HepG2 (cell line): ENCODE measurements around the gene FLYWCH1. TPM values are rescaled to one million over a fixed set of nuclear protein-coding genes. Genes with fewer than 3 reads are reported as not detected.

Experiments used
- ADNP ChIP-seq: sonication (generic); formaldehyde crosslinking; IDR thresholded peaks from 2 replicates; pipeline ENCODE4 v1.4.0; 2020; ENCODE audit warnings: missing genetic modification reagents
- CENPX ChIP-seq: sonication (generic); formaldehyde crosslinking; IDR thresholded peaks from 2 replicates; pipeline ENCODE4 v1.9.0; 2021; ENCODE audit warnings: mild to moderate bottlenecking, missing genetic modification reagents, moderate library complexity
- JUND ChIP-seq: sonication (generic); formaldehyde crosslinking; IDR thresholded peaks from 2 replicates; pipeline ENCODE4 v1.8.0; 2022; ENCODE audit warnings: mild to moderate bottlenecking, missing genetic modification reagents
- KDM5B ChIP-seq: sonication (generic); formaldehyde crosslinking; IDR thresholded peaks from 2 replicates; pipeline ENCODE4 v1.4.0; 2020; ENCODE audit warnings: missing genetic modification reagents, mild to moderate bottlenecking, borderline replicate concordance
- MED1 ChIP-seq: sonication (generic); formaldehyde crosslinking; IDR thresholded peaks from 2 replicates; pipeline ENCODE4 v1.4.0; 2020; ENCODE audit warnings: missing genetic modification reagents
- MYC ChIP-seq: sonication (generic); formaldehyde crosslinking; IDR thresholded peaks from 2 replicates; pipeline ENCODE4 v1.9.0; 2021; ENCODE audit warnings: missing genetic modification reagents, borderline replicate concordance
- NR2F1 ChIP-seq, 2 experiments: fragments of 450-650 bp in 1 of 2; formaldehyde crosslinking in 1 of 2; IDR thresholded peaks; 2 replicates each; pipeline versions ENCODE4 v1.5.0 to v1.6.1; 2016 to 2020; ENCODE audit warnings: mild to moderate bottlenecking in 1 of 2, missing compliant biosample characterization in 1 of 2, missing genetic modification reagents in 1 of 2, moderate library complexity in 1 of 2
- PLRG1 ChIP-seq: fragments of 450-650 bp; conservative IDR thresholded peaks from 2 replicates; pipeline ENCODE4 v1.6.1; 2016
- POLR2A ChIP-seq, 2 experiments: IDR thresholded peaks; 2 replicates each; pipeline ENCODE4 v1.6.1; 2011; ENCODE audit warnings: low read depth in 2 of 2, low read length in 2 of 2, mild to moderate bottlenecking in 1 of 2, moderate library complexity in 1 of 2; ENCODE audit not compliant: insufficient read depth in 1 of 2
- POLR2G ChIP-seq: fragments of 200-400 bp; formaldehyde crosslinking; IDR thresholded peaks from 2 replicates; pipeline ENCODE4 v1.6.1; 2018; ENCODE audit warnings: mild to moderate bottlenecking, low read depth, low read length, moderate library complexity
- SMYD3 ChIP-seq: sonication (generic); formaldehyde crosslinking; IDR thresholded peaks from 2 replicates; pipeline ENCODE4 v1.8.1; 2023; ENCODE audit warnings: mild to moderate bottlenecking, missing genetic modification reagents
- SP2 ChIP-seq: sonication (generic); formaldehyde crosslinking; IDR thresholded peaks from 2 replicates; pipeline ENCODE4 v1.5.1; 2020; ENCODE audit warnings: mild to moderate bottlenecking, missing genetic modification reagents
- SRY ChIP-seq: sonication (generic); formaldehyde crosslinking; IDR thresholded peaks from 2 replicates; pipeline ENCODE4 v1.8.0; 2022; ENCODE audit warnings: mild to moderate bottlenecking, missing genetic modification reagents
- XBP1 ChIP-seq: sonication (generic); formaldehyde crosslinking; IDR thresholded peaks from 2 replicates; pipeline ENCODE4 v1.5.0; 2020; ENCODE audit warnings: missing genetic modification reagents
- ZBTB38 ChIP-seq: sonication (generic); formaldehyde crosslinking; IDR thresholded peaks from 2 replicates; pipeline ENCODE4 v1.5.1; 2020; ENCODE audit warnings: mild to moderate bottlenecking, missing genetic modification reagents
- ZFP82 ChIP-seq: sonication (generic); formaldehyde crosslinking; IDR thresholded peaks from 2 replicates; pipeline ENCODE4 v1.5.1; 2020; ENCODE audit warnings: mild to moderate bottlenecking, missing genetic modification reagents, borderline replicate concordance
- ZMYM3 ChIP-seq: sonication (generic); formaldehyde crosslinking; IDR thresholded peaks from 2 replicates; pipeline ENCODE4 v1.5.1; 2020; ENCODE audit warnings: mild to moderate bottlenecking, missing genetic modification reagents
- ZNF121 ChIP-seq: sonication (generic); formaldehyde crosslinking; IDR thresholded peaks from 2 replicates; pipeline ENCODE4 v1.5.0; 2020; ENCODE audit warnings: mild to moderate bottlenecking, missing genetic modification reagents
- ZNF180 ChIP-seq: sonication (generic); formaldehyde crosslinking; IDR thresholded peaks from 2 replicates; pipeline ENCODE4 v1.4.0; 2020; ENCODE audit warnings: low read depth, missing genetic modification reagents, borderline replicate concordance
- ZNF317 ChIP-seq: sonication (generic); formaldehyde crosslinking; IDR thresholded peaks from 2 replicates; pipeline ENCODE4 v1.5.0; 2020; ENCODE audit warnings: mild to moderate bottlenecking, missing genetic modification reagents
- ZNF335 ChIP-seq: sonication (generic); formaldehyde crosslinking; IDR thresholded peaks from 2 replicates; pipeline ENCODE4 v1.4.0; 2020; ENCODE audit warnings: missing genetic modification reagents
- ZNF343 ChIP-seq: sonication (generic); formaldehyde crosslinking; IDR thresholded peaks from 2 replicates; pipeline ENCODE4 v1.4.0; 2020; ENCODE audit warnings: mild to moderate bottlenecking, missing genetic modification reagents
- ZNF75D ChIP-seq: sonication (generic); formaldehyde crosslinking; IDR thresholded peaks from 2 replicates; pipeline ENCODE4 v1.8.1; 2023; ENCODE audit warnings: missing genetic modification reagents, mild to moderate bottlenecking, borderline replicate concordance
- ZNF781 ChIP-seq: sonication (generic); formaldehyde crosslinking; IDR thresholded peaks from 2 replicates; pipeline ENCODE4 v1.5.1; 2020; ENCODE audit warnings: borderline replicate concordance, mild to moderate bottlenecking, missing genetic modification reagents; ENCODE audit errors: not compliant biosample characterization
- polyA plus RNA-seq, 8 experiments: library from polyadenylated mRNA; depleted of rRNA in 3 of 8; stranded (reverse) in 7 of 8; unstranded in 1 of 8; fragments of >200 nt; fragmentation: Illumina TruSeq in 4 of 8; extraction: Trizol in 4 of 8; gene quantifications; 2 replicates each; pipeline versions ENCODE4 v1.2.1 to v1.2.3, GENCODE V29; 2011 to 2016; ENCODE audit warnings: low read depth in 4 of 8, missing spikeins in 1 of 8, mixed read lengths in 1 of 8; ENCODE audit not compliant: insufficient read depth in 1 of 8
- total RNA-seq, 5 experiments: library from RNA; depleted of rRNA; stranded (reverse); fragments of >200 nt; fragmentation: Illumina TruSeq; extraction: Trizol; gene quantifications; 2 replicates each; pipeline ENCODE4 v1.2.3, GENCODE V29; 2016; ENCODE audit warnings: low read depth in 1 of 5
- TF ChIP-seq, protein P1 (sequence below): sonication (generic); formaldehyde crosslinking; IDR thresholded peaks from 2 replicates; pipeline ENCODE4 v1.5.0; 2020; ENCODE audit warnings: mild to moderate bottlenecking, missing genetic modification reagents
- TF ChIP-seq, protein P2 (sequence below): sonication (generic); formaldehyde crosslinking; IDR thresholded peaks from 2 replicates; pipeline ENCODE4 v1.8.0; 2022; ENCODE audit warnings: mild to moderate bottlenecking, missing genetic modification reagents; ENCODE audit not compliant: insufficient replicate concordance
- TF ChIP-seq, protein P3 (sequence below): sonication (generic); formaldehyde crosslinking; IDR thresholded peaks from 2 replicates; pipeline ENCODE4 v1.8.1; 2023; ENCODE audit warnings: mild to moderate bottlenecking, missing genetic modification reagents

FLYWCH1 gene
- total and polyA plus RNA-seq, 2 of the 13 experiments (the other 11 are each of a cell fraction or from before 2014, with no cell fraction given) = 7.3 to 12.4 TPM

DNA sequence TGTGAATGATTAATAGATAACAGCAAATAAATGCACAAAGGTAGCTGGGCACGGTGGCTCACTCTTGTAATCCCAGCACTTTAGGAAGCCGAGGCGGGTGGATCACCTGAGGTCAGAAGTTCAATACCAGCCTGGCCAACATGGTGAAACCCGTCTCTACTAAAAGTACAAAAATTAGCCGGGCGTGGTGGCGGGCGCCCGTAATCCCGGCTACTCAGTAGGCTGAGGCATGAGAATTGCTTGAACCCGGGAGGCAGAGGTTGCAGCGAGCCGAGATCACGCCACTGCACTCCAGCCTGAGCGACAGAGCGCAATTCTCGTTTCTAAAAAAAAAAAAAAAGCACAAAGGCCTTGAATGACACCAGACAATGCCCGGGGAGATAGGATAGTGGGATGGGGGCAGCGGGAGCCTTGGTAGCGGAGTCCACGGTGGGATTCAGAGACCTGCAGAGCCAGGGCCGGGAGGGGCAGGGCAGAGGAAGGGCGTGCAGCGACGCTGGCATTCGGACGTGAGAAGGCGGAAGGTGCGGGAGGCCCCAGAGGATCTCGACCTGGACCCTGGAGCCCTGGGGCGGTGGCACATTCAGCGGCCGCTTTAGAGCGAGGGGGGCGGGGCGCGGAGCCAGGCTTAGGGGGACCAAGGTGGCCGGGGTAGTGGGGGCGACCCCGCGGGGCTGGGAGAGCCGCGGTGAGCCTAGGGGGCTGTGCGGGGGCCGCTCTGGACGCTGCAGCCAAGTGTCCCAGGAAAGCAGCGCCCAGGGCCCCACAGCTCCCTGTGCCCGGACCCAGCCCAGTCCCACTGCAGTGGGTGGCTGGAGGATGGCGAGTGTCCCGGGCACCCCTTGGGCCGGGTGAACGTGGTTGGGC is 29.7 kb upstream of the FLYWCH1 start (continued):
- TF ChIP-seq, protein P1, sequence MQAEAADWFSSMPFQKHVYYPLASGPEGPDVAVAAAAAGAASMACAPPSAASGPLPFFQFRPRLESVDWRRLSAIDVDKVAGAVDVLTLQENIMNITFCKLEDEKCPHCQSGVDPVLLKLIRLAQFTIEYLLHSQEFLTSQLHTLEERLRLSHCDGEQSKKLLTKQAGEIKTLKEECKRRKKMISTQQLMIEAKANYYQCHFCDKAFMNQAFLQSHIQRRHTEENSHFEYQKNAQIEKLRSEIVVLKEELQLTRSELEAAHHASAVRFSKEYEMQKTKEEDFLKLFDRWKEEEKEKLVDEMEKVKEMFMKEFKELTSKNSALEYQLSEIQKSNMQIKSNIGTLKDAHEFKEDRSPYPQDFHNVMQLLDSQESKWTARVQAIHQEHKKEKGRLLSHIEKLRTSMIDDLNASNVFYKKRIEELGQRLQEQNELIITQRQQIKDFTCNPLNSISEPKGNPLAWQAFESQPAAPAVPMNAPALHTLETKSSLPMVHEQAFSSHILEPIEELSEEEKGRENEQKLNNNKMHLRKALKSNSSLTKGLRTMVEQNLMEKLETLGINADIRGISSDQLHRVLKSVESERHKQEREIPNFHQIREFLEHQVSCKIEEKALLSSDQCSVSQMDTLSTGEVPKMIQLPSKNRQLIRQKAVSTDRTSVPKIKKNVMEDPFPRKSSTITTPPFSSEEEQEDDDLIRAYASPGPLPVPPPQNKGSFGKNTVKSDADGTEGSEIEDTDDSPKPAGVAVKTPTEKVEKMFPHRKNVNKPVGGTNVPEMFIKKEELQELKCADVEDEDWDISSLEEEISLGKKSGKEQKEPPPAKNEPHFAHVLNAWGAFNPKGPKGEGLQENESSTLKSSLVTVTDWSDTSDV (CRISPR knock-in tag) = no peak
- TF ChIP-seq KDM5B (no peak), ZNF781 (CRISPR knock-in tag) (no peak), PLRG1 (no peak), ZFP82 (CRISPR knock-in tag) (0 out of 2 replicates have a peak, but pooled peaks have one; percentile 51), MED1 (CRISPR knock-in tag) (no peak), POLR2G (no peak), ZMYM3 (no peak), ZNF180 (CRISPR knock-in tag) (no peak), ZNF317 (CRISPR knock-in tag) (no peak), XBP1 (CRISPR knock-in tag) (no peak), POLR2A (IDR thresholded peaks at IDR 0.05; ENCODE audit: insufficient read depth in 1 of 2, low read depth in 2 of 2, low read length in 2 of 2) (peak in 1 of 2 experiments; percentile 70; a peak in 2 of 4 replicates), SP2 (CRISPR knock-in tag) (no peak), ZNF335 (CRISPR knock-in tag) (no peak), CENPX (CRISPR knock-in tag) (no peak), ADNP (0 out of 2 replicates have a peak, but pooled peaks have one; percentile 38), SRY (CRISPR knock-in tag) (no peak), SMYD3 (CRISPR knock-in tag) (no peak), MYC (peak; percentile 28; the same call in 1 of the 2 replicates), ZNF343 (CRISPR knock-in tag) (no peak), NR2F1 (CRISPR knock-in tag; IDR thresholded peaks at IDR 0.05) (no peak), ZBTB38 (CRISPR knock-in tag) (no peak), ZNF121 (CRISPR knock-in tag) (no peak), ZNF75D (CRISPR knock-in tag) (no peak), JUND (no peak)
- TF ChIP-seq, protein P2, sequence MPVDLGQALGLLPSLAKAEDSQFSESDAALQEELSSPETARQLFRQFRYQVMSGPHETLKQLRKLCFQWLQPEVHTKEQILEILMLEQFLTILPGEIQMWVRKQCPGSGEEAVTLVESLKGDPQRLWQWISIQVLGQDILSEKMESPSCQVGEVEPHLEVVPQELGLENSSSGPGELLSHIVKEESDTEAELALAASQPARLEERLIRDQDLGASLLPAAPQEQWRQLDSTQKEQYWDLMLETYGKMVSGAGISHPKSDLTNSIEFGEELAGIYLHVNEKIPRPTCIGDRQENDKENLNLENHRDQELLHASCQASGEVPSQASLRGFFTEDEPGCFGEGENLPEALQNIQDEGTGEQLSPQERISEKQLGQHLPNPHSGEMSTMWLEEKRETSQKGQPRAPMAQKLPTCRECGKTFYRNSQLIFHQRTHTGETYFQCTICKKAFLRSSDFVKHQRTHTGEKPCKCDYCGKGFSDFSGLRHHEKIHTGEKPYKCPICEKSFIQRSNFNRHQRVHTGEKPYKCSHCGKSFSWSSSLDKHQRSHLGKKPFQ (CRISPR knock-in tag) = no peak
- TF ChIP-seq, protein P3, sequence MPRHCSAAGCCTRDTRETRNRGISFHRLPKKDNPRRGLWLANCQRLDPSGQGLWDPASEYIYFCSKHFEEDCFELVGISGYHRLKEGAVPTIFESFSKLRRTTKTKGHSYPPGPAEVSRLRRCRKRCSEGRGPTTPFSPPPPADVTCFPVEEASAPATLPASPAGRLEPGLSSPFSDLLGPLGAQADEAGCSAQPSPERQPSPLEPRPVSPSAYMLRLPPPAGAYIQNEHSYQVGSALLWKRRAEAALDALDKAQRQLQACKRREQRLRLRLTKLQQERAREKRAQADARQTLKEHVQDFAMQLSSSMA (CRISPR knock-in tag) = 0 out of 2 replicates have a peak, but pooled peaks have one; percentile 35
